NT2/D1 (cell line): Measurements from ENCODE around the gene MATN3.

Experiments used
- DNase-seq: peaks from one replicate; pipeline ENCODE4 v3.0.0-alpha.2; 2011; ENCODE audit warnings: low read depth, low spot score
- H3K27me3 ChIP-seq: 2 replicates; pipeline ENCODE4 v1.6.0; 2011; ENCODE audit warnings: mild to moderate bottlenecking; ENCODE audit not compliant: insufficient read length, insufficient read depth
- H3K36me3 ChIP-seq: 2 replicates; pipeline ENCODE4 v1.6.1; 2011; ENCODE audit warnings: mild to moderate bottlenecking, low read length, mixed read lengths; ENCODE audit not compliant: insufficient read depth, insufficient read length
- H3K4me1 ChIP-seq: 2 replicates; pipeline ENCODE4 v1.5.1; 2011; ENCODE audit not compliant: insufficient read depth, insufficient read length
- H3K4me3 ChIP-seq: 2 replicates; pipeline ENCODE4 v1.5.1; 2011; ENCODE audit warnings: low read depth; ENCODE audit not compliant: insufficient read length
- H3K9ac ChIP-seq: 2 replicates; pipeline ENCODE4 v1.6.0; 2011; ENCODE audit warnings: low read depth; ENCODE audit not compliant: insufficient read length
- H3K9me3 ChIP-seq: 2 replicates; pipeline ENCODE4 v1.5.1; 2011; ENCODE audit warnings: mild to moderate bottlenecking, low read length; ENCODE audit not compliant: insufficient read depth
- SUZ12 ChIP-seq: IDR thresholded peaks from 2 replicates; pipeline ENCODE4 v1.6.1; 2011; ENCODE audit not compliant: insufficient read length, insufficient read depth; ENCODE audit errors: extremely low read depth
- YY1 ChIP-seq: IDR thresholded peaks from 2 replicates; pipeline ENCODE4 v1.6.1; 2011; ENCODE audit not compliant: insufficient read length, insufficient read depth
- ZNF274 ChIP-seq: IDR thresholded peaks from 2 replicates; pipeline ENCODE4 v1.6.1; 2011; ENCODE audit warnings: mild to moderate bottlenecking, low read depth, low read length

MATN3 gene

DNA sequence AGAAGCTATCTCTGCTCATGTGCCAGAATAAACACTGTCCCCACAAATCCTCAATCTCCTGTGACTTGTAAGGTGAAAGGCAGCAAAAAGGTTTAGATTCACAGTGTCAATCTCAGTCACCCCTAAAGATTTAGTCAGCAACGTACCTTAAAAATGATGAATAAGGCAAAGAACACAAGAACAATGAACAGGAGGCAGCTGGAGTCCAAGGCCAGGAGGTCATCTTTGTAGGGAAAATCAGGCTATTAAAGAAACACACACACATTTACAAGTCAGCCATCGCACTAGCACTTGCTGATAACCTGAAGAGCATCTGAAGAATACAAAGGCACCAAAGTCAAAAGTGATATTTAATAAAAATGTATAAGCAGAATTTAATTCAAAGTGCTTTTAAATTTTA lies 22.4 kb upstream of the MATN3 start:
- peaks cover 84% of the 10 kb centered on the region for H3K36me3 ChIP-seq
- no peak overlapping the region for H3K9ac ChIP-seq
- H3K9me3 ChIP-seq: no peaks in the 10 kb centered on the region
- no peaks in the 10 kb centered on the region for H3K27me3 ChIP-seq
- TF ChIP-seq YY1: no peak
- no peak for TF ChIP-seq SUZ12
- no peak for TF ChIP-seq ZNF274
- H3K4me1 ChIP-seq: no peaks in the 10 kb centered on the region
- no peak overlapping the region for H3K4me3 ChIP-seq
- no peak for DNase-seq

DNA sequence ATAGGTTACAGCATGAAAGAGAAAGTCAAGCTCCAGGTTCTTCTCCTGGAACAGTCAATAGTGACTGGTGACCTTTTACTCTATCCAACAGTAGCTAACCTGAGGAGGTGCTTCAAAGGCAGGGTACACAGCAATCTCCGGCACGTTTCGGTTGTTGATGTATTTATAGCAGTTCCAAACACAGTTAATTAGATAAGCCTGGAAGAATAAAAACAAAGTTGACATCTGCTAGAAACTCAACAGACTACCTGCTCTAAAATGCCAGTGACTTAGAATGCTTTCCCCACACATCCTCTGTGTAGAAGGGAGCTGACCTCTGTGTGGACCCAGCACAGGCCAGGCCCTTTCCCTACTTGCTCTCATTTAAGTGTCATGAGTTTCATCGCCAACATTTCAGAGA lies 21.8 kb upstream of the MATN3 start:
- peaks cover 81% of the 10 kb centered on the region for H3K36me3 ChIP-seq
- H3K9ac ChIP-seq: no peak overlapping the region
- TF ChIP-seq YY1 (no peak), ZNF274 (no peak), SUZ12 (no peak)
- no peaks in the 10 kb centered on the region for H3K9me3 ChIP-seq
- no peaks in the 10 kb centered on the region for H3K4me1 ChIP-seq
- no peak overlapping the region for H3K4me3 ChIP-seq
- H3K27me3 ChIP-seq: no peaks in the 10 kb centered on the region
- DNase-seq: no peak

DNA sequence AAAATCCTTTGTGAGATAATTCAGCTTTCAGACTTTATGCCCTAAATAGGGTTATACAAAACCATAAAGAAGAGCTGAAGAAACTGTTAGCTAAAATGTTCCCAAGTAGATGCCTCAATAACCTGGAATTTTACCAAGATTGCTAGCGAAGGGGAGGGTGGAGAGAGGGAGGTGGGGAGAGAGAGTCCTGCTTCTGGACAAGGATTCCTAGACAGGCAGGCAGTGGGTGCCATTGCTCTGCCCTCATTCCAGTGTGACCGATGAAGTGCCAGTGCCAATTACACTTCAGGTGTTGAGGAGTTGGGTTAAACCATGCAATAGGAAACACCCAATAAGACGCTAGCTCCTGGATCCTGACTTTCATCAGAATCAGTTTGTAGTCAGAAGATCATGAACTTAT lies 20.9 kb upstream of the MATN3 start:
- Histone ChIP-seq H3K4me3 (no peak overlapping the region), H3K9me3 (no peaks in the 10 kb centered on the region), H3K27me3 (no peaks in the 10 kb centered on the region), H3K4me1 (no peaks in the 10 kb centered on the region), H3K9ac (no peak overlapping the region), H3K36me3 (peaks cover 77% of the 10 kb centered on the region)
- TF ChIP-seq ZNF274: no peak
- no peak for TF ChIP-seq YY1
- no peak for TF ChIP-seq SUZ12
- DNase-seq: no peak

DNA sequence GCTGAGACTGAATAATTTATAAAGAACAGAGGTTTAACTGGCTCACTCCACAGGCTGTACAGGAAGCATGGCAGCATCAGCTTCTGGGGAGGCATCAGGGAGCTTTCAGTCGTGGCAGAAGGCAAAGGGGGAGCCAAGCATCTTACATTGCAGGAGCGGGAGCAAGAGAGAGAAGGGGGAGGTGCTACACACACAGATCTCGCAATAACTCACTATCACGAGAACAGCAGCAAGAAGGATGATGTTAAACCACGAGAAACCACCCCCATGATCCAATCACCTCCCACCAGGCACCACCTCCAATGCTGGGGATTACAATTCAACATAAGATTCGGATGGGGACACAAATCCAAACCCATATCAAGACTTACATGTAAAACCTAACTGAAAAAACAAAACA lies 17.8 kb upstream of the MATN3 start:
- no peak for DNase-seq
- TF ChIP-seq SUZ12 (no peak), YY1 (no peak), ZNF274 (no peak)
- no peaks in the 10 kb centered on the region for H3K27me3 ChIP-seq
- peaks cover 54% of the 10 kb centered on the region for H3K36me3 ChIP-seq
- no peaks in the 10 kb centered on the region for H3K4me1 ChIP-seq
- H3K9ac ChIP-seq: no peak overlapping the region
- no peaks in the 10 kb centered on the region for H3K9me3 ChIP-seq
- no peak overlapping the region for H3K4me3 ChIP-seq

DNA sequence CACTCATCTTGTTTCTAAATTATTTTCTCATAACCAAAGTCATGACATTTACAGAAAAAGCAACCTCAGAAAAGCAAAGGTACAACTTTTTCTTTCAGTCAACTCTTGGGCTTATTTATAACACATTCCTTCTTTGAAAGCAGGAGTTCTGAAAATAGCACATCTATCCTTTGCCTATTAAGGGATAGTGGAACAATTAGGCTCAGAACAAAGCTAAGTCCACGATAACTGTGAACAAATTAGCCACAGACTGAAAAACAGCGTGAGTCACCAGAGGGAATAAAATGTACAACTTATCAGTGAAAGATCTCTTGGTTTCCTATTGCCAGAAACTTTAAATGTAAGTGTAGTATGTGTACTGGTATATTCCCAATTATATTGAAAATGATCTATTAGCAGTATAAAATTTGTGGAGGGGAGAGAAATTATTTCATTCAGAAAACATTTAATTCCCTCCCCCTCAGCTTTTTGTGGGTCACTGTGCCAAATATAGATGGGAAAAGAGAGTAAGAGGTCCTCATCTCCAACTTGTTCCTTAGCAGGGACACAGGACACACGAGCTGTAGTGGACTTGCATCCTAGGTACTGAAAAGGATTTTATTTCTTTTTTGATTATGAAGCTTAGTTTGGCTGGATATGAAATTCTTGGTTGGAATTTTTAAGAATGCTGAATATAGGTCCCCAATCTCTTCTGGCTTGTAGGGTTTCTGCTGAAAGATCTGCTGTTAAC lies 15.4 kb upstream of the MATN3 start:
- H3K4me1 ChIP-seq: no peaks in the 10 kb centered on the region
- no peak for DNase-seq
- no peak overlapping the region for H3K9ac ChIP-seq
- TF ChIP-seq YY1 (no peak), ZNF274 (no peak), SUZ12 (no peak)
- peaks cover 31% of the 10 kb centered on the region for H3K36me3 ChIP-seq
- H3K9me3 ChIP-seq: peaks cover under 1% of the 10 kb centered on the region; the same call in 1 of the 2 replicates
- no peak overlapping the region for H3K4me3 ChIP-seq
- no peaks in the 10 kb centered on the region for H3K27me3 ChIP-seq

DNA sequence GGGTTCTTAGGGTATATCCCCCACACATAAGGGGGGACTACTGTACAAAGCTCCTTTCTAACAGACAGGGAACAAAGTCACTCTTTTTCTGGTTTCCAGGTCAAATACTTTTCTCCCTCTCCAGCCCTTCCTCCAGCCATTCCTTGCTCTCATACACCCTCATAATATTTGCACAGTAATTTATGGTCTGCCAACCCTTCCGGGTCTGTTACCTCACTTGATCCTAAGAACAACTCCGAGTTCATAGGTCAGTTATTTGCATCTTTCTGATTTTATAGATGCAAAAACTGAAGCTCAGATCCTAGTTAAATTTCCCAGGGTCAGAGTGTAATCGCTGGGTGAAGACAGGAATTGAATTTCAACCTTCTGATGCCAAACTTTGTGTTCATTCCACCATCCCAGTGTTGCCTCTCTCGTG lies 14.8 kb upstream of the MATN3 start:
- no peak for TF ChIP-seq ZNF274
- no peak for TF ChIP-seq YY1
- TF ChIP-seq SUZ12: no peak
- Histone ChIP-seq H3K4me3 (no peak overlapping the region), H3K9me3 (peaks cover 7% of the 10 kb centered on the region; the same call in 1 of the 2 replicates)

DNA sequence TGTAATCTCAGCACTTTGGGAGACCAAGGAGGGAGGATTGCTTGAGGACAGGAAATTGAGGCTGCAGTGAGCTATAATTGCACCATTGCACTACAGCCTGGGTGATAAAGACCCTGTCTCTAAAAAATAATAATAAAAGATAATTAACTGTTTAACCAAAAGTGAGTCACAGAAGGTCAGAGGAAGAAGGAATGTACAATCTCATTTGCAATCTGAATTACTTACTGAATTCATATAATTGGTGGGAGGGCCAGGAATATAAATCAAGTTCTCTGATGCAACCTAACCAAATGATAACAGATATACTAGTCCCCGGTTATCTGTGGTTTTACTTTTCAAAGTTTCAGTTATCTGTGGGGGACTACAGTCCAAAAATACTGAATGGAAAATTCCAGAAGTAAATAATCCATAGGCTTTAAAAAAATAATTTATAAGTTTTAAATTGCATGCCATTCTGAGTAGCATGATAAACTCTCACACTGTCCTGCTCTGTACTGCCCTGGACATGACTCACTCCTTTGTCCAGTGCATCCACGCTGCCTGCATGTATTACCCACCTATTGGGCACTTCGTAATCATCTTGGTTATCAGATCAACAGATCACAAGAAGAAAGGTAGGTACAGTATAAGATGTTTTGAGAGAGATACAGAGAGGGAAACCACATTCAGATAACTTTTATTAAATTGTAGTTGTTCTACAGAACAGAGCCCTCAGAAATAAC lies 12.8 kb upstream of the MATN3 start:
- Histone ChIP-seq H3K4me3 (no peak overlapping the region), H3K4me1 (no peaks in the 10 kb centered on the region), H3K9ac (no peak overlapping the region), H3K9me3 (peaks cover 24% of the 10 kb centered on the region; the same call in 1 of the 2 replicates), H3K27me3 (no peaks in the 10 kb centered on the region), H3K36me3 (peaks cover 8% of the 10 kb centered on the region)
- no peak for TF ChIP-seq YY1
- TF ChIP-seq SUZ12: no peak
- TF ChIP-seq ZNF274: no peak
- DNase-seq: no peak

More for the DNA sequence above, 14.8 kb upstream of the MATN3 start:
- Histone ChIP-seq H3K27me3 (no peaks in the 10 kb centered on the region), H3K9ac (no peak overlapping the region), H3K4me1 (no peaks in the 10 kb centered on the region), H3K36me3 (peaks cover 26% of the 10 kb centered on the region)
- no peak for DNase-seq
